ENCODE results near the gene FGD4.
"Not testable (repeated sequence)": the region's sequence is repeated elsewhere in the genome, so short reads cannot be mapped to it uniquely, and the experiment has no call there.

- not testable (repeated sequence) for TF ChIP-seq CTCF, EP300, POLR2A (IDR thresholded peaks at IDR 0.05)
These were observed 163.1 kb downstream of the FGD4 start for GRCh38 chr12:32562413-32562812.
